HepG2 (cell line): Measurements from ENCODE around the gene USP34. TPM values are rescaled to one million over a fixed set of nuclear protein-coding genes. Genes with fewer than 3 reads are reported as not detected.

Experiments
- ATAC-seq: fragments of 200-7000 bp; cut with Tn5 transposase; 3 replicates; pipeline ENCODE4 v1.9.1; 2020; ENCODE audit warnings: mild to moderate bottlenecking, moderate library complexity
- BruUV-seq: library from RNA; stranded (reverse); fragments of 400-500 nt; replicated peaks from 2 replicates; lab custom pipeline; 2021; lab: Mats Ljungman, UMichigan
- CTCF ChIA-PET: fragments of 300-600 bp; formaldehyde crosslinking; extraction: SDS; loops from one replicate; lab custom pipeline; 2021; ENCODE audit warnings: low total read pairs, inconsistent platforms, low intra/inter-chr PET ratio; lab: Yijun Ruan, JAX
- POLR2A ChIA-PET: fragments of 350-600 bp; sonication (Branson Sonifier 250); formaldehyde crosslinking; loops from one replicate; lab custom pipeline; 2020; ENCODE audit warnings: antibody characterized with exemption, inconsistent platforms; lab: Yijun Ruan, JAX
- DNase-seq: peaks from one replicate; pipeline ENCODE4 v3.0.0-alpha.2; 2015; ENCODE audit warnings: low spot score
- FAIRE-seq: peaks from 3 replicates; lab custom pipeline; 2011; peaks lifted over from hg19 to GRCh38; lab: Jason Lieb, UNC
- H2AFZ ChIP-seq: one replicate; pipeline ENCODE4 v1.6.1; 2011; ENCODE audit warnings: low read length, inconsistent platforms
- H3K27ac ChIP-seq: fragments of 300-600 bp; 3 replicates; pipeline ENCODE4 v1.8.0; 2011; ENCODE audit warnings: mixed run types, mild to moderate bottlenecking, mixed read lengths, low read length, inconsistent platforms; ENCODE audit not compliant: insufficient read depth; ENCODE audit errors: extremely low read length
- H3K27me3 ChIP-seq, 2 experiments: fragments of 200-600 bp in 1 of 2; 2 replicates in 1 of 2; 3 replicates in 1 of 2; pipeline versions ENCODE4 v1.6.0 to v1.8.0; 2011; ENCODE audit warnings: low read length in 2 of 2, mild to moderate bottlenecking in 2 of 2, moderate library complexity in 2 of 2, inconsistent platforms in 1 of 2; ENCODE audit not compliant: insufficient read depth in 2 of 2, control insufficient read depth in 1 of 2
- H3K36me3 ChIP-seq, 2 experiments: fragments of 200-600 bp in 1 of 2; replicated peaks in 1 of 2; 2 replicates in 1 of 2; 3 replicates in 1 of 2; pipeline versions ENCODE4 v1.5.1 to v1.8.0; 2011; ENCODE audit warnings: low read length in 2 of 2, inconsistent platforms in 1 of 2; ENCODE audit not compliant: insufficient read depth in 2 of 2, control insufficient read depth in 1 of 2
- H3K4me1 ChIP-seq: 2 replicates; pipeline ENCODE4 v1.5.1; 2012; ENCODE audit warnings: low read length, inconsistent platforms; ENCODE audit not compliant: insufficient read depth
- H3K4me2 ChIP-seq: 2 replicates; pipeline ENCODE4 v1.6.0; 2011; ENCODE audit warnings: low read depth, low read length, inconsistent platforms
- H3K4me3 ChIP-seq, 3 experiments: fragments of 200-600 bp in 1 of 3; sonication (generic), shearing (Covaris generic) in 1 of 3; replicated peaks in 1 of 3; 2 replicates each; pipeline ENCODE4 v1.5.1; 2011 to 2016; ENCODE audit warnings: low read length in 3 of 3, inconsistent platforms in 2 of 3, low read depth in 2 of 3, mild to moderate bottlenecking in 2 of 3, control low read depth in 1 of 3, mixed read lengths in 1 of 3; ENCODE audit not compliant: insufficient read depth in 1 of 3
- H3K79me2 ChIP-seq: one replicate; pipeline ENCODE4 v1.6.1; 2011; ENCODE audit warnings: low read length, inconsistent platforms; ENCODE audit not compliant: insufficient read depth
- H3K9ac ChIP-seq: 2 replicates; pipeline ENCODE4 v1.6.0; 2011; ENCODE audit warnings: mild to moderate bottlenecking, low read depth, low read length, inconsistent platforms; ENCODE audit not compliant: insufficient read depth
- H3K9me3 ChIP-seq: 2 replicates; pipeline ENCODE4 v1.5.1; 2012; ENCODE audit warnings: mild to moderate bottlenecking, low read length
- H4K20me1 ChIP-seq: 2 replicates; pipeline ENCODE4 v1.6.0; 2011; ENCODE audit warnings: inconsistent platforms, mild to moderate bottlenecking, low read length, moderate library complexity; ENCODE audit not compliant: insufficient read depth
- CEBPB ChIP-seq: IDR thresholded peaks from 2 replicates; pipeline ENCODE4 v1.6.1; 2011; ENCODE audit warnings: low read depth, low read length, improper control_type of control experiment, borderline replicate concordance
- NFKB2 ChIP-seq: sonication (generic); formaldehyde crosslinking; IDR thresholded peaks from 2 replicates; pipeline ENCODE4 v1.4.0; 2020; ENCODE audit warnings: missing genetic modification reagents, borderline replicate concordance
- NRL ChIP-seq: sonication (generic); formaldehyde crosslinking; IDR thresholded peaks from 2 replicates; pipeline ENCODE4 v1.5.0; 2020; ENCODE audit warnings: missing genetic modification reagents, mild to moderate bottlenecking, moderate library complexity, borderline replicate concordance
- ZNF326 ChIP-seq: sonication (generic); formaldehyde crosslinking; IDR thresholded peaks from 2 replicates; pipeline ENCODE4 v1.4.0; 2020; ENCODE audit warnings: missing genetic modification reagents, borderline replicate concordance
- ZNF546 ChIP-seq: sonication (generic); formaldehyde crosslinking; conservative IDR thresholded peaks from 2 replicates; pipeline ENCODE4 v1.8.1; 2023; ENCODE audit warnings: mild to moderate bottlenecking, missing genetic modification reagents
- ZSCAN21 ChIP-seq: sonication (generic); formaldehyde crosslinking; IDR thresholded peaks from 2 replicates; pipeline ENCODE4 v1.8.0; 2022; ENCODE audit warnings: mild to moderate bottlenecking, missing genetic modification reagents, moderate library complexity, borderline replicate concordance
- WGBS: methylation state at CpG from one replicate; pipeline ENCODE4 v1.1.6; 2017; ENCODE audit warnings: low lambda C conversion rate; 5-methylcytosine and 5-hydroxymethylcytosine counted together
- in situ Hi-C: cut with HindIII; loops from 2 replicates; pipeline ENCODE4 v1.10.0; 2017; ENCODE audit warnings: low pct_unique_long_range_greater_than_20kb; ENCODE audit not compliant: extremely low pct_ligation_motif_present
- intact Hi-C: fragments of 100-400 bp; cut with micrococcal nuclease; formaldehyde crosslinking; loops from one replicate; pipeline ENCODE4 v1.10.0; 2022; ENCODE audit not compliant: unreplicated experiment
- polyA plus RNA-seq, 8 experiments: library from polyadenylated mRNA; depleted of rRNA in 3 of 8; stranded (reverse) in 7 of 8; unstranded in 1 of 8; fragments of >200 nt; fragmentation: Illumina TruSeq in 4 of 8; extraction: Trizol in 4 of 8; gene quantifications; 2 replicates each; pipeline versions ENCODE4 v1.2.1 to v1.2.3, GENCODE V29; 2011 to 2016; ENCODE audit warnings: low read depth in 4 of 8, missing spikeins in 1 of 8, mixed read lengths in 1 of 8; ENCODE audit not compliant: insufficient read depth in 1 of 8
- total RNA-seq, 5 experiments: library from RNA; depleted of rRNA; stranded (reverse); fragments of >200 nt; fragmentation: Illumina TruSeq; extraction: Trizol; gene quantifications; 2 replicates each; pipeline ENCODE4 v1.2.3, GENCODE V29; 2016; ENCODE audit warnings: low read depth in 1 of 5
- TF ChIP-seq, protein P1 (sequence below): IDR thresholded peaks from 2 replicates; pipeline ENCODE4 v1.6.1; 2016; ENCODE audit warnings: low read depth
- TF ChIP-seq, protein P2 (sequence below): sonication (generic); formaldehyde crosslinking; IDR thresholded peaks from 2 replicates; pipeline ENCODE4 v1.4.0; 2020; ENCODE audit warnings: missing genetic modification reagents
- TF ChIP-seq, protein P3 (sequence below): sonication (generic); formaldehyde crosslinking; IDR thresholded peaks from 2 replicates; pipeline ENCODE4 v1.4.0; 2020; ENCODE audit warnings: mild to moderate bottlenecking, missing genetic modification reagents

The USP34 gene
- total and polyA plus RNA-seq, 2 of the 13 experiments (the other 11 are each of a cell fraction or from before 2014, with no cell fraction given) = 99.2 to 100 TPM

DNA sequence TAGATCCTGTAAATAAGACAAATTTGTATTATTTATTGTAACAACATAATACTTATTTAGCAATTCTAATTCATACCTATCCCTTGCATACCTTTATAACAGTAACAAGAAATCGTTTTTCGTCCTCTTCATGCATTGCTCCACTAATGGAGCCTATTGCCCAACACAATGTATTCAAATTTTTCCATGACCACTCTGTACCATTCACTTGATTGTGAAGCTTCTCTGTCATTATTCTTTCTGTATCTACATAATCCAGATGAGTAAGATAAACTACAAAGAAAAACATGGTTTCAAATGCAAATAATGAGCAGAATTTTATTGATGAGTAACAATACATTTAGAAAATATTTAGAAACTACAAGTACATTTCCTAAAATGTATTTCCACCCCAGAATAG lies 21.6 kb upstream of the USP34 start:
- no peaks in the 10 kb centered on the region; the same call in 1 of the 2 replicates for H4K20me1 ChIP-seq
- TSS peak; percentile 52 for BruUV-seq
- FAIRE-seq (no peak), DNase-seq (no peak), ATAC-seq (no peak)
- peaks cover 25 to 89% of the 10 kb centered on the region in 2 experiments for H3K36me3 ChIP-seq
- intact Hi-C loops = no loop called here
- peaks cover 2% of the 10 kb centered on the region for H3K79me2 ChIP-seq
- no peak overlapping the region for H3K4me2 ChIP-seq
- H2AFZ ChIP-seq = no peak overlapping the region
- no peaks in the 10 kb centered on the region for H3K27me3 ChIP-seq
- no peak overlapping the region for H3K27ac ChIP-seq
- ChIA-PET POLR2A (no interaction called here), CTCF (no interaction called here)
- no peaks in the 10 kb centered on the region for H3K9me3 ChIP-seq
- no peak overlapping the region for H3K4me3 ChIP-seq
- WGBS = 96% methylated on average over 2 of the region's 2 CpGs
- in situ Hi-C loops = no loop called here
- H3K4me1 ChIP-seq = no peaks in the 10 kb centered on the region
- TF ChIP-seq, protein P1, sequence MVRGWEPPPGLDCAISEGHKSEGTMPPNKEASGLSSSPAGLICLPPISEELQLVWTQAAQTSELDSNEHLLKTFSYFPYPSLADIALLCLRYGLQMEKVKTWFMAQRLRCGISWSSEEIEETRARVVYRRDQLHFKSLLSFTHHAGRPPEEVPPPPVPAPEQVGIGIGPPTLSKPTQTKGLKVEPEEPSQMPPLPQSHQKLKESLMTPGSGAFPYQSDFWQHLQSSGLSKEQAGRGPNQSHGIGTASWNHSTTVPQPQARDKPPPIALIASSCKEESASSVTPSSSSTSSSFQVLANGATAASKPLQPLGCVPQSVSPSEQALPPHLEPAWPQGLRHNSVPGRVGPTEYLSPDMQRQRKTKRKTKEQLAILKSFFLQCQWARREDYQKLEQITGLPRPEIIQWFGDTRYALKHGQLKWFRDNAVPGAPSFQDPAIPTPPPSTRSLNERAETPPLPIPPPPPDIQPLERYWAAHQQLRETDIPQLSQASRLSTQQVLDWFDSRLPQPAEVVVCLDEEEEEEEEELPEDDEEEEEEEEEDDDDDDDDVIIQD = no peak
- 0 out of 2 replicates have a peak, but pooled peaks have one; percentile 41 for TF ChIP-seq CEBPB
- TF ChIP-seq ZSCAN21 (CRISPR knock-in tag) = no peak
- TF ChIP-seq NRL (CRISPR knock-in tag) = no peak
- TF ChIP-seq ZNF546 = no peak
- TF ChIP-seq, protein P2, sequence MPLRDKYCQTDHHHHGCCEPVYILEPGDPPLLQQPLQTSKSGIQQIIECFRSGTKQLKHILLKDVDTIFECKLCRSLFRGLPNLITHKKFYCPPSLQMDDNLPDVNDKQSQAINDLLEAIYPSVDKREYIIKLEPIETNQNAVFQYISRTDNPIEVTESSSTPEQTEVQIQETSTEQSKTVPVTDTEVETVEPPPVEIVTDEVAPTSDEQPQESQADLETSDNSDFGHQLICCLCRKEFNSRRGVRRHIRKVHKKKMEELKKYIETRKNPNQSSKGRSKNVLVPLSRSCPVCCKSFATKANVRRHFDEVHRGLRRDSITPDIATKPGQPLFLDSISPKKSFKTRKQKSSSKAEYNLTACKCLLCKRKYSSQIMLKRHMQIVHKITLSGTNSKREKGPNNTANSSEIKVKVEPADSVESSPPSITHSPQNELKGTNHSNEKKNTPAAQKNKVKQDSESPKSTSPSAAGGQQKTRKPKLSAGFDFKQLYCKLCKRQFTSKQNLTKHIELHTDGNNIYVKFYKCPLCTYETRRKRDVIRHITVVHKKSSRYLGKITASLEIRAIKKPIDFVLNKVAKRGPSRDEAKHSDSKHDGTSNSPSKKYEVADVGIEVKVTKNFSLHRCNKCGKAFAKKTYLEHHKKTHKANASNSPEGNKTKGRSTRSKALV (CRISPR knock-in tag) = no peak
- TF ChIP-seq, protein P3, sequence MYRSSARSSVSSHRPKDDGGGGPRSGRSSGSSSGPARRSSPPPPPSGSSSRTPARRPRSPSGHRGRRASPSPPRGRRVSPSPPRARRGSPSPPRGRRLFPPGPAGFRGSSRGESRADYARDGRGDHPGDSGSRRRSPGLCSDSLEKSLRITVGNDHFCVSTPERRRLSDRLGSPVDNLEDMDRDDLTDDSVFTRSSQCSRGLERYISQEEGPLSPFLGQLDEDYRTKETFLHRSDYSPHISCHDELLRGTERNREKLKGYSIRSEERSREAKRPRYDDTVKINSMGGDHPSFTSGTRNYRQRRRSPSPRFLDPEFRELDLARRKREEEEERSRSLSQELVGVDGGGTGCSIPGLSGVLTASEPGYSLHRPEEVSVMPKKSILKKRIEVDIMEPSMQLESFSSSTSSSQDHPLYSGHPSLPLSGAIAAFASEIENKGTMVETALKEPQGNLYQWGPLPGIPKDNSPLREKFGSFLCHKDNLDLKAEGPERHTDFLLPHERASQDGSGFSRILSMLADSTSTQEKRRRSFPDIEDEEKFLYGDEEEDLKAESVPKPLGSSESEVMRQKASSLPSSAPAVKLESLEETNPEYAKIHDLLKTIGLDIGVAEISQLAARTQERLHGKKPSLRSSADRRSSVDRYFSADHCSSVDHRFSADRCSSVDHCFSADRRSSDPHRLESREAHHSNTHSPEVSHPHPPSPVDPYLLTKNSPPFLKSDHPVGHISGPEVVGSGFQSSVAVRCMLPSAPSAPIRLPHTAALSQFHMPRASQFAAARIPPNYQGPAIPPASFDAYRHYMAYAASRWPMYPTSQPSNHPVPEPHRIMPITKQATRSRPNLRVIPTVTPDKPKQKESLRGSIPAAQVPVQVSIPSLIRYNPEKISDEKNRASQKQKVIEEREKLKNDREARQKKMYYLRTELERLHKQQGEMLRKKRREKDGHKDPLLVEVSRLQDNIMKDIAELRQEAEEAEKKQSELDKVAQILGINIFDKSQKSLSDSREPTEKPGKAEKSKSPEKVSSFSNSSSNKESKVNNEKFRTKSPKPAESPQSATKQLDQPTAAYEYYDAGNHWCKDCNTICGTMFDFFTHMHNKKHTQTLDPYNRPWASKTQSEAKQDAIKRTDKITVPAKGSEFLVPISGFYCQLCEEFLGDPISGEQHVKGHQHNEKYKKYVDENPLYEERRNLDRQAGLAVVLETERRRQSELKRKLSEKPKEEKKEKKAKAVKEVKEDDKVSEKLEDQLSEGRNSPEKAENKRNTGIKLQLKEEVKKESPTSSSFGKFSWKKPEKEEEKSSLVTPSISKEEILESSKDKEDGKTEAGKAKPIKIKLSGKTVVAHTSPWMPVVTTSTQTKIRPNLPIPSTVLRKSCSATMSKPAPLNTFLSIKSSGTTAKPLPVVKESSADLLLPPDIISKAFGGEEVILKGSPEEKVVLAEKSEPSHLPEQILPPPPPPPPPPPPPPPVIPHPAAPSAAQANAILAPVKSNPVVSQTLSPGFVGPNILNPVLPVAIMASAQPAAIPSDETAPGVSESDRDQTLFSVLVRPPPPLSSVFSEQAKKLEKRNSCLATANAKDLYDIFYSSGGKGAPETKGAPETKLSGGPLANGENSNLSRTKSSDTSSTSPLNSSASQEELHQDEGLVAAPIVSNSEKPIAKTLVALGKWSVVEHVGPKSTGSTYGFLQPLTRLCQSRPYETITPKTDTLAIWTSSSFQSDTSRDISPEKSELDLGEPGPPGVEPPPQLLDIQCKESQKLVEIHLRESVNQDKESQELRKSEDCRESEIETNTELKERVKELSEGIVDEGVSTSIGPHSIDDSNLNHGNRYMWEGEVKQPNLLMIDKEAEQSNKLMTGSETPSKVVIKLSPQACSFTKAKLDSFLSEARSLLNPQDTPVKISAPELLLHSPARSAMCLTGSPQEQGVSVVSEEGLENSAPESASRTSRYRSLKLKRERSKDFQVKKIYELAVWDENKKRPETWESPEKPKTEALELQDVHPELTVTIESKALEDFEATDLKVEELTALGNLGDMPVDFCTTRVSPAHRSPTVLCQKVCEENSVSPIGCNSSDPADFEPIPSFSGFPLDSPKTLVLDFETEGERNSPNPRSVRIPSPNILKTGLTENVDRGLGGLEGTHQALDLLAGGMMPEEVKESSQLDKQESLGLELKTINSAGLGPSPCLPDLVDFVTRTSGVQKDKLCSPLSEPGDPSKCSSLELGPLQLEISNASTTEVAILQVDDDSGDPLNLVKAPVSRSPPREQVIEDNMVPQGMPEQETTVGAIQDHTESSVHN (CRISPR knock-in tag) = no peak
- no peak for TF ChIP-seq NFKB2 (CRISPR knock-in tag)
- TF ChIP-seq ZNF326 (CRISPR knock-in tag) = no peak
- no peak overlapping the region for H3K9ac ChIP-seq
